Mesenteric fat pad (tissue), 1 donor: ENCODE results near the gene GCNT2. TPM values are rescaled to one million over a fixed set of nuclear protein-coding genes. Genes with fewer than 3 reads are reported as not detected.
"Not testable (repeated sequence)": the region's sequence is repeated elsewhere in the genome, so short reads cannot be mapped to it uniquely, and the experiment has no call there.

Experiments used
- DNase-seq: peaks from one replicate; pipeline ENCODE4 v3.0.0-alpha.2; 2020; ENCODE audit warnings: low spot score
- total RNA-seq: library from RNA; stranded (reverse); fragmentation: NEBNext Ultra II Directional; extraction: Animal tissue kit (Norgen Biotek cat#: 25700); gene quantifications from one replicate; pipeline ENCODE4 v1.2.1, GENCODE V29; 2021
- donor health status: DM: yes; HTN: yes; CAD: no.

GCNT2 gene
- total RNA-seq, 1 donor from 2014 or later: 3.0 TPM

DNA sequence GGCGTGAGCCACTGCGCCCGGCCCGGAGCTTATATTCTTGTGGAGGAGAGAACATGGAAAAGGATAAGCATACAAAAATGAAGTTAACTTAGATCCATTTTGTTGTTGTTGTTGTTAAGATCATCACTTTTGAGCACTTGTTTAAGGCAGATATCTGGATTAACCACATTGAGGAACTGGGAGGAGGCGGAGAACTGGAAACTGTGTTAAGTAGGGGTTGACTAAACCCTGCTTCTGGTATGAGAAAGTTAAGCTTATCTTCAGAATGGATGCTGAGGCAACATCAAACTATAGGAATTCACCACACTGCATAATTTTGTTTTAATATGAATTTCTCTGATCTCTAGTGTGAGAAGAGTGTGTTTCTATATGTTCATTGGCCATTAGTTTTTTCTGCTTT lies 57.6 kb downstream of the GCNT2 start:
- no peak for DNase-seq

DNA sequence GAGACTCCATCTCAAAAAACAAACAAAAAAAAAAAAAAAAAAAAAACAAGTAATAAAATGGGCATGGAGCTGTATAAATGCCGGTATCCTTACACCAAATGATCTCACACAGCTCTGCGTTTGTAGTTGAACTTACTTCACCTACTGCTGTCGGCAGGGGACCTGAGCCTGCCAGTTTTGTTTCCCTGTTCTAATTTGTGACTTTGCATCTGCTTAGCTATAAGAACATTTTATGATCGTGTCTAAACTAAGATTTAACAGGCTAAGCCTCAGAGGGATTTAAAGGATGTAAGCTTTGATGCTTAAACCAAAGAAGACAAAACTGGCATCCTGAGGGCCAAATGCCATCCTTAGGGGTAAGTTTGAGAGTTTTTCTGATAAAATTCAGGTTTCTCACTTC lies 58.7 kb downstream of the GCNT2 start:
- DNase-seq: no peak

DNA sequence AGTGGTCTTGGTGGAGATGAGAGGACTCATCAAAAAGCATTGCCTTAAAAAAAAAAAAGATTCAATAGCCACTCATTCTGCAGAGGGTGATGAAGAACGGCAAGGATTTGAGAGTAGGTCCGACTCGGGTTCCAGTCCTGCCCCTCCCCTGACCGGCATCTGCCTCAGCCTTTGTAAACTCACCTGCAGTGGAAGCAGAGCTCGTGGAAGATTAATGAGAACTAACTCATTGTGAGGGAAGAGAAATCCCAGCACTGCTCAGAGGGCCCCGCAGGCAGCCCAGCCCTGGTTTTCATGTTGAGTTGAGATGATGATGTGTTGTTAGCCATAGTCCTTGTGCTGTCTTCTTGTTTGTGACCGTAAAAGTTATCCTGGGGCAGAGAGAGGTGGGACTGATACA lies 59.4 kb downstream of the GCNT2 start:
- DNase-seq: no peak

DNA sequence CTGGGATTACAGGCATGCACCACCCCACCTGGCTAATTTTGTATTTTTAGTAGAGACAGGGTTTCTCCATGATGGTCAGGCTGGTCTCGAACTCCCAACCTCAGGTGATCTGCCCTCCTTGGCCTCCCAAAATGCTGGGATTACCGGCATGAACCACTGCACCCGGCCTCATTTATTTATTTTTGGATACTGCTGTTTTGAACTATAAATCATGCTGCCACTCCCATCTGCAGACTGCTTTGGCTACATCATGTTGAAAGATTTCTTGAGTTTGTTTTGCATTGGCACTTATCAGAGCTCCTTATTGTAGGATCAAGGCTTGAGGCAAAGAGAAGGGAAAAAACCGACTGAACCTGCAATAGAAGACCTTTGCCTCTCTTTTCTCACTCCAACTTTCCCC lies 60.3 kb downstream of the GCNT2 start:
- DNase-seq: not testable (repeated sequence)

DNA sequence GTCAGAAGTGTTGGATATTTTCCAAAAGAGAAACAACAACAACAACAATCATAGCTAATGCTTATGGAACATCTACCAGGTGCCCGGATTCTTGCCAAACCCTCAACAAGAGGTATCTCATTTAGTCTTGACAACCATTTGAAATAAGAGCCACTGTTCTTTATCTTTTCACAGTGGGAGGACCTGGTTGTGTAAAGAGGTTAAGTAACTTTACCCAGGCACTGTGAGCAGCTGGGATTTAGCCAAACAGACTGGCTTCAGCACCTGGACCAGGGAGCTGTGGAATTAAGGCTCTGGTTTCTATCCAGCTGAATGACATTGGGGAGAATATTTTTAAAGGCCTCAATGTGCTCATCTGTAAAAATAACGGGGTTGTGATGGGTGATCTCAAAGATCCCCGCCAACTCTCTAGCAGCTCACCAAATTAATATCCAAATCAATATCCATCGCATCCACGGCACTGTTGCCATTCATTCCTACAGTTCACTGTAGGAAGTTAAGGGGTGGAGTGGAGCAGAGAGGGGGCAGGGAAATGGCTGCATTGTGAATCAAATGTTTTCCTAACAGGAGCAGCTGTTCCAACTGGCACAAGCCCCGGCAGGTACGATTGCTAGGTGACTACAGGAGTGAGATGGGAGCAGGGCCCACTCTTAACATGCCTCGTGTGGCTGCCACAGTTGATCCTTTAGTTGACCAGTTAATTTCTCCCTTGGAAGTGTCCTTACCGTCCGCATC lies 61.8 kb downstream of the GCNT2 start:
- no peak for DNase-seq

DNA sequence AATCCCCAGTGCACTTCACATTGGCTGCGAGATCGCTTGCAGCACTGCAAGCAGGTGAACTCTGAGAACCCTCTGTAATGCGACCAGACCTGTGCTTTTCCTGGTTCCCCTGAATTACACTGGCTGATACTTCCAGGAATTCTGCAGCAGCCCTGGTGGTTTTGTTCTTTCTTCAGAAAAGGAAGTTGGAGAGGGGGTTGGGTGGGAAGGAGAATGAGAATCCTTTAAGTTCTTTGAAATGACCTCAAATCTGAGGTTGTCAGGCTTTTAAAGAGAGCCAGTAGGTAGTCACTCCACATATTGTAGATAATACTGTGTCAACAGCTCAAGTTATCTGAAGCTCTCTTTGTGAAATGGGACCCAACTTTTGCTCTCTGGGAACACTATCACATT lies 62.4 kb downstream of the GCNT2 start:
- no peak for DNase-seq

DNA sequence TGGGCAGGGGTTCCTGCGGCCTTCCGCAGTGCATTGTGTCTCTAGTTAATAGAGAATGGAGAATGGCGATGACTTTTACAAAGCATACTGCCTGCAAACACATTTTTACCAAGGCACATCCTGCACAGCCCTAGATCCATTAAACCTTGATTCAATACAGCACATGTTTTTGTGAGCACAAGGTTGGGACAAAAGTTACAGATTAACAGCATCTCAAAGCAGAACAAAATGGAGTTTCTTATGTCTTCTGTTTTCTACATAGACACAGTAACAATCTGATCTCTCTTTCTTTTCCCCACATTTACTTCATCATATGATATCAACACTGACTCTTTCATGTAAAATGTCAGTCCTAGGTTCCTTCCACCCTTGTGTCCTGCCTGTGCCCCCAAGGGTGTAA lies 63.5 kb downstream of the GCNT2 start:
- DNase-seq: no peak

DNA sequence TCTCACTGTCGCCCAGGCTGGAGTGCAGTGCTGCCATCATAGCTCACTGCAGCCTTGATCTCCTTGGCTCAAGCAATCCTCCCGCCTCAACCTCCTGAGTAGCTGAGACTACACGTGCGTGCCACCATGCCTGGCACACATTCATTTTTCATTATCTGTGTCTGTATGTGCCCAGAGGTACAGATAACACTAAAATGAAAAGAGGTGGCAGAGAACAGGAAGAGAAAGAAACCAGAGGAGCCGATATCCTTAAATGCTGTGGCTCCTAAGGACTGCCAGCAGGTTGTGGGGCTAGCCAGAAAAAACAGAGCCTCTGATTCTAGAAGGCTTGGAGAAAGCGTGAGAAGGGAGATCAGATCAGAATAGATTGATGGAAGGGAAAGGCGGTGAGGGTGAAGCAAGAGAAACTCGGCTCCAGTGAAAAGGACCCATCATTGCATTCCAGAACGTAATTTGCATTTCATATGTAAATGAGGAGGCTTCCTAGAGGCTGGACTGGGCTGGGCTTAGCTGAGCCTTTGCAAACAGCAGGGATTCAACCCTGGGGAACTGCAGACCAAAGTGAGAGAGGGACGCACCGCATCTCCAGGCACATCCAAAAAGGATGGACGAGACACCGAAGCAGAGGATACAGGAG lies 64.2 kb downstream of the GCNT2 start:
- DNase-seq: no peak

DNA sequence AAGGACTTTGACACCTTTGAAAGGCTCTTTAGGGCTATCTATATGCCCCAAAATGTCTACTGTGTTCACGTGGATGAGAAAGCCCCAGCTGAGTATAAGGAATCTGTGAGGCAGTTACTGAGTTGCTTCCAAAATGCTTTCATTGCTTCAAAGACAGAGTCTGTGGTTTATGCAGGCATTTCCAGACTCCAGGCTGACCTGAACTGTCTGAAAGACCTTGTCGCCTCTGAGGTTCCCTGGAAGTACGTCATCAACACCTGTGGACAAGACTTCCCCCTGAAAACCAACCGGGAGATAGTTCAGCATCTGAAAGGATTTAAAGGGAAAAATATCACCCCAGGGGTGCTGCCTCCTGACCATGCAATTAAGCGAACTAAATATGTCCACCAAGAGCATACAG lies 65.2 kb downstream of the GCNT2 start:
- no peak for DNase-seq

DNA sequence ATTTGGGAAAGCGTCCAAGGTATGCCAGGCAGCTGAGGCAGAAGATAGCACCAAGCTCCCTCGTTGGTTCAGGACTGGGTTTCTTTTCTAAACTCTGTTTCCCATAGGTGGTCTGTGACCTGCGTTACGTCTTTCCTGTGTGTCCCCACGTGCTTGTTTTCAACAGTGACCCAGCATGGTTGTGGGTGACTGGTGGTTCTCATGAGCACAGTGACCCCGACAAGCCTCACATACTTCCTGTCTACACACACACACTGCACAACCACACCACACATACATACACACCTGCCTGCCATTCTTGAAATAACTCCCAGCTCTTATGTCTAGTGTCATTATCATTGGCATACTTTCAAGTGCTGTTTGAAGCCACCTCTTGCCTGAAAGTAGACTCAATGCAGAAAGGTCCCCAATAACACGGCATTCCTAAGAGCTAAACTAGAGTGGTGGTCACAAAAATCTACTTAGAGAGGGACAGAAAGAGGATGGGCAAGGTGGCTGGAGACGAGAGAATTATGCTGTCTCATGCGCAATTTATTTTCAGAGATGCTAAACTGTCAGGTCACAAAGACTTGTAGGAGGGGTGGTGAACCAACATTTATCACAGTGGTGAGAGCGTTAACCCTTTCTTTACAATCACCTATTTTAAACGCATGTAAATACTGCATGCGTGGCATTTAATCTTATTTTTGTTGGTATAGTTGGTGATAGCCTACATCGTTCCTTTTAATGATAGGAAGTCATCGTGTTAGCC lies 66.7 kb downstream of the GCNT2 start:
- no peak for DNase-seq

DNA sequence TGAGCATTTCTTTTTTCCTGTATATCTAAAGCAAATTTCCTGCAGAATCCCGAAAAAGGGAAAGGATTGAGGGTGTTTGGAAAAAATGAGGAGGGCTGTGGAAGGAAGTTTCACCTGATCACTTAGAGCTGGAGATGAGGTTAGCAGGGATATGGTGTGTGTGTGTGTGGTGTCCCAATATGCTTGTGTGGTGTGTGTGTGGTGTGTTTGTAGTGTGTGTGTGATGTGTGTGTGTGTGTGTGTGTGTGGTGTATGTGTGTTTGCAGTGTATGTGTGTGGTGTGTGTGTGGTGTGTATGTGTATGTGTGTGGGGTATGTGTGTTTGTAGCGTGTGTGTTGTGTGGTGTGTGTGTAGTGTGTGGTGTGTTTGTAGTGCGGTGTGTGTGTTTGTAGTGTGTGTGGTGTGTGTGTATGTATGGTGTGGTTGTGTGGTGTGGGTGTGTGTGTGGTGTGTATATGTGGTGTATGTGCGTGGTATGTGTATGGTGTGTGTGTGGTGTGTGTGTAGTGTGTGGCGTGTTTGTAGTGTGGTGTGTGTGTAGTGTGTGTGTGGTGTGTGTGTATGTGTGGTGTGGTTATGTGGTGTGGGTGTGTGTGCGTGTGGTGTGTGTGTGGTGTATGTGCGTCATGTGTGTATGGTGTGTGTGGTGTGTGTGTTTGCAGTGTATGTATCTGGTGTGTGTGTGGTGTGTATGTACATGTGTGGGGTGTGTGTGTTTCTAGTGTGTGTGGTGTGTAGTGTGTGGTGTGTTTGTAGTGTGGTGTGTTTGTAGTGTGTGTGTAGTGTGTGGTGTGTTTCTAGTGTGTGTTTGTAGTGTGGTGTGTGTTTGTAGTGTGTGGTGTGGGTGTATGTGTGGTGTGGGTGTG lies 67.6 kb downstream of the GCNT2 start:
- DNase-seq: no peak

DNA sequence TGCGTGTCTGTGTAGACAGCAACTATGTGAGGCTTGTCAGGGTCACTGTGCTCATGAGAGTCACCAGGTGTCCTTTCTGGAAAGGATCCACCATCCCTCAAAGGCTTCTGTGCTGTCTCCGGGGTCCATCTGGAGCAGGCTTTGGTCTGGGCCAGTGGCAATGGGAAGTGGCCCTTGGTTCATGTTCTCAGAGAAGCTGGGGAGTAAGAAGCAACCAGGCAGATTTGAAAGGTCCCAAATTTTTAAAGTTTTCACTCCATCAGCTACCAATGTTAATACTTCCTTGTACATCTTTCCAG lies 68.2 kb downstream of the GCNT2 start:
- no peak for DNase-seq

DNA sequence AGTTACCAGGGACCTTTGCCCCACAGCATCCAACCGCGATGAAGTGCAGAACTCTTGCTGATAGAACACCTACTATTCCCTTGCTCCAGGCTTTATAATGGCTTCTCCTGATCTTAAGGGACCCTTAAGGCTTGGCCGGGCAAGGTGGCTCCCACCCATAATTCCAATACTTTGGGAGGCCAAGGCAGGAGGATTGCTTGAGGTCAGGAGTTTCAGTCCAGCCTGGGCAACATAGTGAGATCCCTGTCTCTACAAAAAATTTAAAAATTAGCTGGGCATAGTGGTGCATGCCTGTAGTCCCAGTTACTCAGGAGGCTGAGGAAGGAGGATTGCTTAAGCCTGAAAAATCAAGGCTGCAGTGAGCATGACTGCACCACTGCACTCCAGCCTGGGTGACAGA lies 68.8 kb downstream of the GCNT2 start:
- no peak for DNase-seq

DNA sequence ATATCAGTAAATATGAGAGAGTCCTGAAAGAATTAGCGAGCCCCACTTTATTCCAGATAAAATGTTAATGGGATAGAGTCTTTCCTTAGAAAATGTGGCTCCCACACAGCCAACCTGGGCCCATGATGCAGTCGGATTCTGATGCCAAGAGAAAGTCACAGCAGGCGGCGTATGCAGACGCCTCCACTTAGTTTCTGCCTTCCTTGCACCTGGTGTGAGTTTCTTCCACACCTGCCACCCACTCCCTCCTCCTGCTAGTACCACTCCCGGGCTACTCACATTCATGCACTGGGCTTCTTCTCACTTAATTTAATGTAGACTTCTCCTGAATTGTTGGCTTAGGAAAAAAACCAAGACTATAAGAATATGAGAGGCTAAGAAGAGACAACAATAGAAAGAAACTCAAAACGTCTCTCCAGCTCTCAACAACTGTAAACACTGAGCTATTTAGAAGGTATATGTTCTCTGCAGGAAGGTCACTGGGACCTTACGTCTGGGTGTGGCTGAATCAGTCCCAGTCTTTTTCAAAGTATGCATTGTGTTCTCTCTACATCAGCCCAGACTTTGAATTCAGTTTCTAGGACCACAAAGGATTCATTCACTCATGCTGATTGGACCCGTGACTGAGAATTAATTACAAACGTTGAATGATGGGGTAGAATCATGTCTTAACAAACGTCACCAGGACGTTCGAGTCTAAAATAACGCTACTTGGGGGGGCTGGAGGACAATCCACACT lies 70.4 kb downstream of the GCNT2 start:
- no peak for DNase-seq

DNA sequence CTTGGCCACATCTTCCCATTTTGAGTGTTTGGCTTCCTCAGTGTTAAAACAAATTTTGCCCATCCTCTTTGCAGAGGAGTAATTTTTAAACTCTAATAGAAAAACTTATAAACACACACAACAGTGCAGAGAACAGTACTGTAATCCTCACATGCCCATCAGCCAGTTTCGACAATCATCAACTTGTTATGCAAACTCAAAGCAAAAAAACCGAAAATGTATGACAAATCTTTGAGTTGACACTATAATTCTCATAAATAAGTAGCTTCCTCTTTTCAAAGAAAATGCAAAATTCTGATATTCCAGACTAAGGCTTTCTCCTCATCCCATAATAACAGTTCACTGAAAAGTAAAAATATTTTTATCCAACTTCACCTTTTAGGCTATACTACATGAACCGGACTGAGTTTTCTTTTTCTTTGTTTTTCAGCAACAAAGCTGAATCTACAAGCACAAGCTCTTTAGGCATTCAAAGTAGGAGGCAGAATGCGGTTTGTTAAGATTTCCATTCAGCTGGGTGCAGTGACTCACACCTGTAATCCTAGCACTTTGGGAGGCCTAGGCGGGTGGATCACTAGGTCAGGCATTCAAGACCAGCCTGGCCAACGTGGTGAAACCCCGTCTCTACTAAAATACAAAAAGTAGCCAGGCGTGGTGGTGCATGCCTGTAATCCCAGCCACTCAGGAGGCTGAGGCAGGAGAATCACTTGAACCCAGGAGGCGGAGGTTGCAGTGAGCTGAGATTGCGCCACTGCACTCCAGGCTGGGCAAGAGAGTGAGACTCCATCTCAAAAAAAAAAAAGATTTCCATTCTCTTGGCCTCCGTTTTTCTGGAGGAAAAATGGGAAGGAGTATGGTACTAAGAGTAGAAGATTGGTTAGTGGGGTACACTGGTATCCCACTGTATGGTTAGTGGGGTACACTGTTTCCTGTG lies 74.8 kb downstream of the GCNT2 start:
- no peak for DNase-seq

DNA sequence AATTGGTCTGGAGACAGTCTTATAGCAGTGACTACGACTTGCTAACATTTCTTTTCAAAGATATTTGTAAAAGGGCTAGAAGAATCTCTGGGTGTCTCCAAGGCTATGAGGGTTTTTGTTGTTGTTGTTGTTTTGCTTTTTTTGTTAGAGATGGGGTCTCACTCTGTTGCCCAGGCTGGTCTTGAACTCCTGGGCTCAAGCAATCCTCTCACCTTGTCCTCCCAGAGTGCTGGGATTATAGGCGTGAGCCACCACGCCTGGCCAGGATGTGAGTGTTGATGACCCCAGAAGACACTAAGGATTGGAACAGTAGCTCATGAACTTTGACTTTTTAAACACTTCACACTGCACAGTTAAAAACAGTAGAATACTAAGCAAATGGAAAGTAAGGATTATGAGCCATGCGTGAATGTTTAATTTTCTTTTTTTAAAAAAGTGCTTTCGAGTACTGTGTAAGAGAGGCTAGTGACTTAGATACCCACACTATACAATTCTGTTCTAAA lies 76.4 kb downstream of the GCNT2 start:
- DNase-seq: no peak

DNA sequence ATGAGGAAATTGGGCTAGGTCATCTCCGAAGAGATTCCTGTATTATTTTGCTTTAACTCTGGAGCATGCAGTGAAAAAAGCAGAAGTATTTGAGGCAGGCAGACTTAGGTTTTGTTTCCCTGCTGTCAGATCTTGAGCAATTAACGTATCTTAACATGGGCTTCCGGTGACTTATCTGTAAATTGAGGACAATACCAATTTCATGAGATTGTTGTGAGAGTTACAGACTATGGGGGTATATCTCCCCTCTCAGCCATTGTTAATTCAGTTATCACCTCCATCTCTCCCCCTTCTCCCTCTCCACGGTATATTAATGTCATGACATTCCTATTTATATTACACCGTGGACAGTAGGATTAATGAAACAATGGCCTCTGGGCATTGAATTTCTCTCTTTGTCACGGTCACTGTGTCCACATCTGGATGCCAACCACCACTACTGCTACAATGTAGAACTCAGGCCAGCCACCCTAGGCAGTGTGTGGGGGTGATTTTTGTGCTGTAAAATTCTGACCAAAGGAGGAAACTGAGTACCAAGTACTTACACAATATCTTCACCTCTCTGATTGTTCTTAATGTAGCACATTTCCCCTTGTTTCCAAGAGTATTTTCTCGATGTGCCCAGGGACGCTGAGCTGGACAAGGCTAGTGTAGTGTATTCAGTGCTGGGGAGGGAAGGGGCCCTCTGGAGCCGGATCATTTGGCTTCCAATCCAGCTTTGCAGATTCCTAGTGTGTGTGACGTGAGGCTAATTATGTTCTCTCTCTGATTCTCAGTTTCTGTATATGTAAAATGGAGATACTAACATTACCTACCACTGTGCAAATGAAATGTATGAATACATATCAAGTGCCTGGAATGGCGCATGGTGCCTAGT lies 77.2 kb downstream of the GCNT2 start:
- DNase-seq: no peak

DNA sequence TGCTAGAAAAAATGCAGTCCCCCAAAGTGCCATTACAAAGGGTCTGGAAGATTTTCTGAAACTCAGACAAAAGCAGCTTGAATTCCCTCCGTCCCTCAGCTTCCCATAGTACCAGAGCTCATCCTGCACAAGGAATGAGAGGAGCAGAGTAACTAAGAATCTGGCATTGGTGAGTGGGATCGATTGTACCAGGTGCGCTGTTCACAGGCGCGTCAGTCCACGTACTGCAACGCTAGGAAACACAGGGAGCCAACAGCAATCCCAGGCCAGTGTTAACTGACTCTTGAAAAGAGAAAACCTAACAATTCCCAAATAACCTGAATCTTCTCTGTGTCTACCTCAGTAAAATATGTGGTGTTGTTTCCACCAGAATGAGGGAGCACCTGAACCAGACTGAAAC lies 77.9 kb downstream of the GCNT2 start:
- DNase-seq: no peak

DNA sequence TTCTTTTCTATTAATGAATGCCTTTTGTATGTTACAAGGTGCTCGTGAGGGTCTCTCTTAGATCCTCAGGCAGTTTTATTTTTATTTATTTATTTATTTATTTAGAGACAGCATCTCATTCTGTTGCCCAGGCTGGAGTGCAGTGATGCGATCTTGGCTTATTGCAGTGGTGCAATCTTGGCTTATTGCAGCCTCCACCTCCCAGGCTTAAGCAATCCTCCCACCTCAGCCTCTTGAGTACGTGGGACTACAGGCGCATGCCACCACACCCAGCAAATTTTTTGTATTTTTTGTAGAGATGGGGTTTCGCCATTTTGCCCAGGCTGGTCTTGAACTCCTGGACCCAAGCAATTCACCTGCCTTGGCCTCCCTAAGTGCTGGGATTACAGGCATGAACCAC lies 79.5 kb downstream of the GCNT2 start:
- DNase-seq: not testable (repeated sequence)
